Measurements from ENCODE around the gene BLOC1S1. TPM values are rescaled to one million over a fixed set of nuclear protein-coding genes. Genes with fewer than 3 reads are reported as not detected.

The BLOC1S1 gene
- total RNA-seq, 4 donors from 2014 or later = 117 to 440 (median 246) TPM

DNA sequence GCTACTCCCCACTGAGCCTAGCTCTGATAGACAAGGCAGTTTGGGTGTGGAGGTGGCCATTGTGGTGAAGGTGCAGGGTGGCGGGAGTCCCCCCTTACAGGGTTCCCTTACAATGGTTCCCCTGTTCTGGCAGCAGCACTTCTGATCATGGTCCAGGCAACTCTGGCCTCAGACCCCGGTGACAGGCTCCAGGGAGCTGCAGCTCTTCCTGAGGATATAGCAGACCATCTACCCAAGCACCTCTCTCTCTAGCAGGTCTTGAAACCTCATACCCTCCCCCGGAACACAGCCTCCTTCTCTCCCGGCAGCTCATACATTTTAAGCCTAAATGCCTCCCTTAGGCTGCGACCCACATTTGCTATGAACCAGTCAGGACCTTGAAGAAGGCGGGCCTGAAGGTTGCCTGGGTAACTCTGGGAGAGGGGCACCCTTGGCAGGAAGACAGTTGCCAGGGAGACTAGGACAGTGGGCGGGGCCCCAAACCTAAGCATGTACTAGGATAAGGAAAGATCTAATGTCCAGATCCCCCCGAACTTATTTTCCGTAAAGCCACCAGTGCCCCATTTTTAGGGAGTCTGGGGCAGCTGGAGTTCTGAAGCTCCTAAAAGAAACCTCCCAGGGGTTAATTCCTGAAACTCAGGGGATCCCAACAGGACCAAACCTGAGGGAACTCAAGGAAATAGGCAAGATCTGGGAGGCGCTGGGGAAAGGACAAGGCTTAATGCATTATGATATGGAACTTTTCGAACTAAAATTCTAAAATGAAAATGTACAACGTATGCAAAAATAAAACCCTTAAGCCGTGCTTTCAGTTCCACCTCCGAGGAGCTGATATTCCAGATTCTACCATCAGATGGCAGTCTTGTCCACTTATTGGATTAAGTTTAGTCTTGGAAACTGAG is 22.5 kb downstream of the BLOC1S1 start:
- Histone ChIP-seq H3K9me3 (no peaks in the 10 kb centered on the region), H3K4me3 (replicated peaks in 1 of 3) (peak overlapping the region in 2 of 3 donors; percentile 29 to 66), H3K27ac (peak overlapping the region; percentile 69 to 82 (median 72)), H3K4me1 (peaks cover 9 to 24% of the 10 kb centered on the region in 2 donors), H3K36me3 (no peaks in the 10 kb centered on the region), H3K27me3 (no peaks in the 10 kb centered on the region)
- 0 to 1% methylated on average over 9 to 14 of the region's 14 CpGs for WGBS, 2 donors
- DNase-seq = peak; percentile 90 to 92
- peak; percentile 81 to 98 (median 88) for TF ChIP-seq CTCF (IDR thresholded peaks at IDR 0.05)
- TF ChIP-seq POLR2A (IDR thresholded peaks at IDR 0.05) = peak in 1 of 2 donors; percentile 16
- intact Hi-C loops (cut with DNase I) = loop anchor here (2.0 kb wide), 1 partner anchor 202 kb away; no protein-coding TSS in a partner anchor

DNA sequence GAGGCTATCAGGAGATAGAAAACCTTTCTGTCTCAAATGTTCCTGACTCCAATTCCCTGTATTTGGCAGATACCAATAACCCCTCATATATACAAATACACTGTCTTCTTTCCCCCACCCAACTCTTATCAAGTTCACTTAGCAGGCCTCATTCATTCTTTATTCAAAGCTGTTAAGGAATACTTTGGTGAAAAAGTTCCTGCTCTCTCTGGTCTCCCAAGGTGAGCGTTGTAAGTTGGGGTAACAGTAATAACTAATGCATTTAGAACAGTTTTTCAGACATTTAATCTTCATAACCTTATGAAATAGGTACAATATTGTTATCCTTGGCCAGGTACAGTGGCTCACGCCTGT is 23.2 kb downstream of the BLOC1S1 start:
- intact Hi-C loops (cut with DNase I) = loop anchor here (2.0 kb wide), 1 partner anchor 202 kb away; no protein-coding TSS in a partner anchor
- WGBS, 2 donors = 80 to 81% methylated on average over 2 of the region's 2 CpGs
- DNase-seq = no peak
- H3K9me3 ChIP-seq = no peaks in the 10 kb centered on the region
- H3K27me3 ChIP-seq = no peaks in the 10 kb centered on the region
- peak overlapping the region in 1 of 3 donors; percentile 69 for H3K27ac ChIP-seq
- peaks cover 15 to 29% of the 10 kb centered on the region in 2 donors for H3K4me1 ChIP-seq
- TF ChIP-seq CTCF (IDR thresholded peaks at IDR 0.05) (no peak), POLR2A (IDR thresholded peaks at IDR 0.05) (no peak)
- H3K36me3 ChIP-seq = no peaks in the 10 kb centered on the region
- H3K4me3 ChIP-seq (replicated peaks in 1 of 3) = no peak overlapping the region

DNA sequence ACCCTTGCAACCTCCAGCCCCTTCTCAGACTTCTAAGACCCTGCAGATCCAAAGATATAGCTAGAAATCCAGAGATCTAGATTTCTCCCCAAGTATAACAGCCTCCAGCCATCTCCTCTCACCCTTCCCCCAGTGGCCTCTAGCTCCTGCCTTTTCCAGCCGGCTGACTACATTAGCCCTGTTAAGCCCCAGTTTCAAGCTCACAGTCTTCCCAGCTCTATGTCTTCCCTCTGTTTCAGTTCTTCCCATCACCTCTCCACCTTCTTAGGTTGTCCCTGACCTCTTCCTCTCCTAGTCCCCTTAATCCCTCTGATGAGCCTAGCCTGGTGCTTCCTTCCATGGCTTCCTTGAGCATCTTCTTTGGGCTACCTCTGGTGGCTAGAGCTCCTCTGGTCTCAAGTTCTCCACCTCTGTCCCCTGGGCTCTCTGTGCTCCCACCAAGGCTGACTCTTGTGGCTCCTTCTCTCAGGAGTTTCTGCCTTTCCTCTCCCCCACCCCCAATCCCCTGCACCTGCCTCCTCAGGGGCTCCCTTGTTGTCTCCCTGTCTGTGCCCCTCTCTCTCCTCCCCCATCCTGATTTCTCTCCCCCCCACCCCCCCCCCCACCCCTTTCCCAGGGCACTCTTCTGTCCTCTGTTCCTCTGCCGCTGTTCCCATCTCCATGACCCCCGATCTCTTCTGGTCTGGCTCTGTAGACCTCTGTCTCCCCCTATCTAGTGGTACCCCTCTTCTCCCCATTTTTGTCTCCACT is 26.3 kb downstream of the BLOC1S1 start:
- TF ChIP-seq POLR2A (IDR thresholded peaks at IDR 0.05) = no peak
- TF ChIP-seq CTCF (IDR thresholded peaks at IDR 0.05) = no peak
- H3K4me3 ChIP-seq (replicated peaks in 1 of 3) = no peak overlapping the region
- no peak for DNase-seq
- no peaks in the 10 kb centered on the region for H3K36me3 ChIP-seq
- intact Hi-C loops (cut with DNase I) = loop anchor here (5.0 kb wide), 1 partner anchor 55 kb away; no protein-coding TSS in a partner anchor
- no peaks in the 10 kb centered on the region for H3K27me3 ChIP-seq
- H3K4me1 ChIP-seq = peaks cover 31 to 46% of the 10 kb centered on the region in 2 donors
- no peaks in the 10 kb centered on the region for H3K9me3 ChIP-seq
- WGBS, 2 donors = 17 to 28% methylated on average over 3 of the region's 3 CpGs
- H3K27ac ChIP-seq = no peak overlapping the region

- intact Hi-C loops (cut with DNase I) = loop anchor here (5.0 kb wide), 1 partner anchor 54 kb away; no protein-coding TSS in a partner anchor
- no peaks in the 10 kb centered on the region for H3K27me3 ChIP-seq
- no peaks in the 10 kb centered on the region for H3K36me3 ChIP-seq
- no peaks in the 10 kb centered on the region for H3K9me3 ChIP-seq
- whole genome bisulfite sequencing, 2 donors = 0 to 1% methylated on average over 15 to 16 of the region's 53 CpGs
- peak; percentile 83 to 87 for DNase-seq
- peak within 1 kb of the TSS in 2 of 3 donors; percentile 43 to 49 for H3K27ac ChIP-seq
- peaks cover 29 to 38% of the 10 kb centered on the region in 2 donors for H3K4me1 ChIP-seq
- H3K4me3 ChIP-seq (replicated peaks in 1 of 3) = peak within 1 kb of the TSS in 1 of 3 donors; percentile 62
- TF ChIP-seq CTCF (IDR thresholded peaks at IDR 0.05) = no peak
- peak in 1 of 2 donors; percentile 79 for TF ChIP-seq POLR2A (IDR thresholded peaks at IDR 0.05)
Measured at GRCh38 chr12:55742719-55743405, 27.0 kb downstream of the BLOC1S1 start, which contains the start of gene GDF11. TSS of gene GDF11 (plus strand) at chr12:55743122. CDS start at chr12:55743317, 195 bp downstream.
